Glomerular visceral epithelial cell (primary cell): Measurements from ENCODE around the gene CFDP1.

Experiments used
- DNase-seq: peaks from one replicate; pipeline ENCODE4 v3.0.0-alpha.2; 2016; ENCODE audit errors: extremely low spot score

Gene CFDP1

DNA sequence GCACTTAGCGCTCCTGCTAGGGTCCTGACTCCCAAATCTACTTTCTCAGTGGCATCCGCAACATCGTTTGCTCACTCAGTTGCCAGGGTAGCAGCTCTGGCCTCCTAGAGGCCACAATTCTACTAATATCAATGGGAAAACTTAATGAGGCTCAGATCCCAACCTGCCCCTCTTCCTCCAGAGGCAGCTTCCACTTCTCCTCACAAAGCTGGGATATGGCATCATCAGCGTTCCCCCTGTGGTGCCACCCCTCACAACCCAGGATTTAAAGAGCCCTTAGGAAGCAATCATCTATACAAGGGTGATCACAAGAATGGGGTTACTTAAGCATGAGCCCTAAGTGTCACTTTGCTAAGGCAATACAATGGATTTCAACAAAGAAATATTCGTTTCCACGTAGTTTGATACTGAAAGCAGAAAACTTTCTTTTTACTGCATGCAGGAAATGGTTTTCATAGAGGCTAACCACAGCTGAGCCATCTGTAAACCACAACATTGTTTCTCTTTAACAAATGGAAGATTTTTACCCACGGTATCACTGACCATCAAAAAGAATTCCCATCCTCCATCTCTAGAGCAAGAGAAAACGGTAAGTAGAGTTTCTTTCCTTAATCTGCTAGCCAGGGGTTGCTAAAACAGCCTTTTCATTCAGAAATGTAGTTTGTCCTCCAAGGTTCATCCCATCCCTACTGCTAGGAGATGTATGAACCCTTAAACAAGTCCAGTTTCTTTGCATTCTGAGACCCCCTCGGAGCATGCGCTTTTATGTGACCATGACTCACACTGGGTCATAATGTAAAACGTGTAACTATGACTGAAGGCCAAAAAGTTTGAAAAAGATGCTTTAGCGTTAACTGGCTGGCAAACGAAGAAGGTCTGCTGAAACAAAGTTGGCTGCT lies 113.5 kb downstream of the CFDP1 start:
- DNase-seq, result peak; percentile 80

DNA sequence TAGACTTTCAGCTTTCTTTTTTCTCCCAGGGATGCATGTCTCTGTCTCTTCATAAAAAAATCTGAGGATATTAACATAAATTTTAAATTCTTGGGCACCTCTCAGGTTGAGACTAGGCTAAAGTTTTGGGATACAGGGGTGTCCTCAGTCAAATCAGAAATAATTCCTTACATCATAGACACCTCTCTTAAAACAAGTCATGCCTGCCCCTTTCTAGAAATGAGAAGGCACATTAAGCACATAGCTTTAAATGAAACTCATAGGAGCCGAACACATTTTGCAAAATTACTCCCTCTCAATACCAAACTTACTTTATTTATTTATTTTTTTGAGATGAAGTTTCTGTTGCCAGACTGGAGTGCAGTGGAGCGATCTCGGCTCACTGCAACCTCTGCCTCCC lies 114.6 kb downstream of the CFDP1 start:
- no peak for DNase-seq

DNA sequence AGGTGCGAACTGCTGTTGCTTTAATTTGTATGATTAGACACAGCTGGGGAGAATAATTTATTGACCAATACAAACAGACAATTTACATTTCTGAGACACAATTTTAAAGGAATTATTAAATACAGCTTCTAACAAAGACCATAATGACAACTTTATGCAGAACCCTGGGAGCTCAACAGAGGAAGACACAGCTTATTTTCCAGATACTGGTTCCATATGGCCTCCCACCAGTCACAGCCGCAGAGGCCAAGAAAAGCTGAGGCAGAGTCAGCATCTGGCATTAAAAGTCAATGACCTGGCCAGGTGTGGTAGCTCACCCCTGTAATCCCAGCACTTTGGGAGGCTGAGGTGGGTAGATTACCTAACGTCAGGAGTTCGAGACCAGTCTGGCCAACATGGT lies 115.8 kb downstream of the CFDP1 start:
- no peak for DNase-seq

DNA sequence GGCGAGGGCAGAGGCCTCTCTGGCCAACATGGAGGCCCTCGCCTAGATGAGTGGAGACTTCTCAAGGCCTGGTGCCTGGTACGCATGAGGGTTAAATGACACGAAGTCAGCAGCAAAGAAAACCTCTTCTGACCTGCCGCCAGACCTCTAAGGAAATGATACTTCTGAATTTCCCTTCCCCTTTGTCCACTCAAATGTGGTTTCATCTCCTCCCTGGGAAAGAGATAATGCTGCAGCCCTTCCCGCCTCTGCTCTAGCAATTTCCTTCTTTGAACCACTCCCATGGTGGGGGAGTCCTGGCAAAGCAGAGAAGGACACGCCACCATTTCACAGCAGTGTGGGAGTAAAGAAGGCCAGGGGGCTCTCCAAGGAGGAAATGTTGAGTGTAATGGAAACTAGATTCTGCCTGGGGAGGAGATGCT lies 116.2 kb downstream of the CFDP1 start:
- DNase-seq, result no peak

DNA sequence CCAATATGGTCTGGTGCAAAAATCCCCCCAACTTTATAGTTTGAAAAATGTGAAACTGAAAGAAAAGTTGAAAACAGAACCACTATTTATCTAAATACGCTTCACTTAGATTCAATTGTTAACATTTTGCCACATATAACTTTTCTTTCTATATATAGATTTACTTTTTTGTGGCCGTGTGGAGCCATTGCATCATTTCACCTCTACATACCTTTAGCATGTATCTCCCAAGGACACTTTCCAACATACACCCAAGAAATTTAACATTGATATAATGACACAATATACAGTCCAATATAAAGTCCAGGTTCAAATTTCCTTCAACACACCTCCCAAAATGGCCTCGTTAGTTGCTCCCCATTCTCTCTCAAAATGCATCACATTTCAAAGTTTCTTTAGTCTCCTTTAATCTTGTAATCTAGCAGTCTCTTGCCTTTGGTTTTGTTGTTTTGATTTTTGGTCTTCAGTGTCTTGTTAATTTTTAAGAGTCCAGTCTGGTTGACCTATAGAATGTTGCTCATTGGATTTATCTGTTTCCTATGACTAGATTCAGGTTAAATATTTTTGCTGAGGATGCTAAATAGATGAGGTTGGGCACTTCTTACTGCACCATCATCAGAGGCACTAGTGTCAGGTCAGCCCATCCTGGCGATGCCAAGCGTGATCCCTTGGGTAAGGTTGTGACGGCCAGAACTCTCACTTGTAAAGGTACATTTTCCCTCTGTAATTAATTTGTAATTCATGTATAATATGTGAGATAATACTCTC lies 117.6 kb downstream of the CFDP1 start:
- no peak for DNase-seq

DNA sequence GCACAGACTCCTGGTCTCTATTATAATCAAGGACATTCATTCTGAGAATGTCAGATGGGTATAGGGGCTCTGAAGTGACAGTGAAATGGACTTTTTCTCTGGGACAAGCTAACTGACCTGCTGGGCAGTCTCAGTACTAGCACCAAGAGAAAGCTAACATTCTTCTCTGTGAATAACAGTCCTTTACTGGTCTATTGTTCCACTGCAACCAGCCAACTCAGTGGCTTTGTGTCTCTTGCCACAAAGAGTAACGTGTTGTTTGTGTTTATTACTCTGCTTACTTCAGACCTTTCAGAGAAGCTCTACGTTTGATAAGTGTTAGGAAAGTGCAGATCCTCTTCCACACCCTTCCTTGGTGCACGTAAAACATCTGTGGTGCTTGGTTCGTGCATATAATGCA lies 120.4 kb downstream of the CFDP1 start:
- no peak for DNase-seq

DNA sequence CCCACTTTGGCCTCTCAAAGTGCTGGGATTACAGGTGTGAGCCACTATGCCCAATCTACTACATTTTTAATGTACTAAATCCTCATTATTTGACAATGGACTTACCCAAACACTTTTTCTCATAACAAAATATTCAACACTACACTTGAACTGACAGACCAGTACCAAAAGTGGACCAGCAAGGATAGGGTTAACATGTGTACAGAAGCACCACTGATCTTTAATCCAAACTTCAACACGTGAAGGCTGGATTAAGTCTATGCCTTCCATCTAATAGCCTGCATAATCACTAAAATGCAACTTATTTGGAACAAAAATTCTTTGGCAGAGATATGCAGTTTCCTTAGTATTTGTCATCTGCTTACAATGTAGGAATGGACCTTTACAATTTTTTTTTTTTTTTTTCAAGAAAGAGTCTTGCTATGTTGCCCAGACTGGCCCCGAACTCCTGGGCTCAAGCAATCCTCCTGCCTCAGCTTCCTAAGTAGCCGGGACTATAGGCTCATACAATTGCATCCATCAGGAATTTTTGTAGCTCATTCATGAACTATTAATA lies 121.8 kb downstream of the CFDP1 start:
- no peak for DNase-seq

DNA sequence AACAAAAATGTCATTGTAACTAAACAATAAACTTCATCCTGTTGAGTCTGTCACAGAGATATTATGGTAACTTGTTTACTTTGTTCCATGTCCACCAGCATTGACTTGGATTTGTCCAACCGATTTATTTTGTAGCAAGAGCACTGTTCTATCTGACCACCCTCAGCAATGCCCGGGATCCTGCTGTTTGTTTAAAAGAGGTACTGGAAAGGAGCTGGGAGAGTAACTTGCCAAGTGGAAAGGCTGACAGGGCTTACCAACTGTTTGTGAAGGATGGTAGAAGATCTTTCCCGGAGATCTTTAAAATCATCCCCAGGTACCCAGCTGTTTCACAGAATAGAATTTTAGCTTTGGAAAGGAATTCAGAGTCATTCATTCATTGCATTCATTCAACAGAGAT lies 122.8 kb downstream of the CFDP1 start:
- DNase-seq, result no peak

DNA sequence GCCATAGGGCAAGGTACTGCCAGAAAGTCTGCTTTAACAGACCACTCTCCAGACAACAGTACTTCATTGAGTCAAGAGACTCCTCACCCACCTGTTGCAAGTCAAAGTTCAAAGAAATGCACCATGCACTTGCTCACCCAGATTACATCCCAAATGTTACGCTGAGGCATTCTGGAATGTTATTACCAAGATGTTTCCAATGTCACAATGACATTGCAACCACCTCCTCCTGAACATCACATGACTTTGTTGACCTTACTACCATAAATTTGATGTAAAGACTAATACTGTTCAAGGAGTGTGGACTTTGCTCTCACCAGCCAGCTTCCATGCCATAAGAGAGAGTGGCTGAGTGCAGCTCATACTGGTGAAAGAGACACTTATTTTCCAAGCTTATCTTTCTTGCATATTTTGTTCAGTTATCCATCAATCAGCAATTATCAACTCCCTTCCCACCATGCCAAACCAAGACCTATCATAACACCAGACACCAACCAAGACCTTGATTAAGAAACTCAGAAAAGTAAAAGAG lies 123.3 kb downstream of the CFDP1 start:
- no peak for DNase-seq

DNA sequence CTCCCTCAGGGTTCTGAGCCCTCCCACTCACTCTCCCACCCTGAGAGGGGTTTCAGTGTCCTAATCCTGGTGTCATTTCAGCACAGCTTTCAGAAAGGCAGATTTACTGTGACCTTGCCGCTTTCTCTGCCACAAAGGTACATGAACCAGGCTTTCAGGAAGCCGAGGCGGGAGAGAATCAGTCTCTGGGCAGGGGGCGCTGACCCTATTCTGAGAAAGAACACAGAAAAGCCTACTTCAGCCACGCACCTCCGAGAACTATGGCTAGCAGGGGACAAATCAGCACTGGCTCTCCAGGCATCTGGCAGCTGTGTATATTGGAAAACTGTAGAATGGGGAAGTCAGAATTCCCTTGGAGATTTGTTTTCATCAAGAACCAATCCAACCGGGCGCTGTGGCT lies 124.1 kb downstream of the CFDP1 start:
- DNase-seq, result no peak

DNA sequence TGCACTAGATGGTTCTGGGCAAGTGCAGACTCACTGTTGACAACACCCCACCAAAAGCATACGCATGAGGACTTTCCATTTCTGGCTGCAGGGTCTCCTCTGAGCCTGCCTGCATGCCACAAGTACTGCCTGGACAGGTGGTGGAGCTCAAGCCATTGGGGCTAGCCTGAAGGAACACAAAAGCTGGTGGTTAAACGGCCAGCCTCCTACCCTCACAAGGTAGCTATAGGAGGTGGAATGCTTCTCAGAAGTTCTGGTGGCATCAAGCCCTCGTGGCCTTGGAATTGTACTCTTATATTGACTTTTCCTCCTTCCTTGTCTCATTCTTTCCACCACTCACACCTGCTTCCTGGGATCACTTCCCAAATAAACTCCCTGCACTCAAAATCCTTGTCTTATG lies 125.3 kb downstream of the CFDP1 start:
- no peak for DNase-seq

DNA sequence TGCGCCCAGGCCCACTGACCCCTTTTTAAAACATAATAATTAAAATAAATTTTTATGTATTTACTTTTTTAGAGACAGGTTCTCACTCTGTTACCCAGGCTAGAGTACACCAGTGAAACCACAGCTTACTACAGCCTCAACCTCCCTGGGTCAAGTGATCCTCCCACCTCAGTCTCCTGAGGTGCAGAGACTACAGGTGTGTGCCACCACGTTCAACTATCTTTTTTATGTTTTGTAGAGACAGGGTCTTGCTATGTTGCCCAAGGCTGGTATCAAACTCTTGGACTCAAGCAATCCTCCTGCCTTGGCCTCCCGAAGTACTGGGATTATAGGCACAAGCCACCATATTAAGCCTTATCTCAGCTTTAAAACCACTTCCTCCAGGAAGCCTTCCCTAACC lies 125.8 kb downstream of the CFDP1 start:
- no peak for DNase-seq

DNA sequence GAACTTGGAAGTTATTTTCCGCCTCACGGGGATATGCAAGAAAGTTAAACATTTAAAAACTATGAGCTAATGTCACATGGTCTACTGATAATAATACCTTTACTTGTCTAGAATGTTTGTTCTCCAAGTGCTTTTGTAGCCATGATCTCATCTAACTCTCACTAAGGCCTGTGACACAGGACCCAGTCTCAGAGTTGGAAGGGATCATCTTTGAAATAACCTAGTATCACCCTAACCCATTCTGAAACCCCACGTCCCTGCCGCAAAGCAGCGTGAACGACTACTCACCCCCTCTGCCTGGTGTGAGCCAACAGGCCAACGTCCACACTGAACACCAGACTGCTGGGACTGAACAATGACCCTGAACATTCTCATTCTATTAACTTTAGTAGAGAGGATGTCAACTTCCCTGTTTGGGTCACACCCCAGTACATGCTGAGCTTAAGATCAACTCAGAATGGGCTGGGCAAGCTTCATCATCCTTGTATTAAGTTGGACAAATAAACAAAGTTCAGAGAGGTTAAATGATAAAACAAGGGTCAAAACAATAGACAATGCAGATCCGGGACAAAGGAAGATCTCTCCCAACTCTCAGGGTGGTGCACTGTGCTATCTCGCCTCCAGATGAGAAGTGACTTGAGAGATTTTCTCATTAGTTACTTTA lies 127.1 kb downstream of the CFDP1 start:
- peak; percentile 62 for DNase-seq

DNA sequence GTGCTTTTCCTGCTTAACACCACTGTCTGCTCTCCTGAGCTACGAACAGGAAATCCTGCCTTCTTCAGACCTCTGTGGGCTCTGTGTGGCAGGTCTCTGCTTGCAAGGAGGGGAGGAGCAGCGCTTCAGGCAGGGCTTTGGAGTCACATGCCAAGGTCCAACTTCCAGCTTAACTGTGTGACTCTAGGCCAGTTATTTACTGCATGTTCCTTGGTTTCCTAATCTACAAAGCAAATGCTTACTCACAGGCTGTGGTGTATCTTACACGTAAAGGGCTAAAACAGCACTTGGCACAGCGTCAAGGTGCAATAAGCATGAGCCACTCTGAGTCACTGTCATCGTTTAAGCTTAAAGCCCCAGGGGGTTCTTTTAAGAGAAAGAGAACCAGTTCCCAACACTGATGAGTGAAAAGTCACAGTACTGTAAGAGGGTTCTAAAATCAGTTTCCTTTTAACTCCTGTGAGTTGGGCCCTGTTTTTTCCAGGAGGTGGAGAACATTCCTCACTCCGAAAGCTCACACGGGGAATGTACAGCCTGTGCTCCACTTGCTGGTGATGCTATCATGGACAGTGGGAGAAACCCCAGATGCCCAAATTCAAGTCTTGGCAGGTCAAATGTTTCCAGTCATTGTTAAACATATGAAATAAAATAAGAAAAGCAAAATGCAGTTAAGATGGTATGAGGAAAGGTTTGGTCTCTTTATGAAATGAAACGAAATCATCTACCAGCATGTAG lies 127.8 kb downstream of the CFDP1 start:
- peak; percentile 99 for DNase-seq

DNA sequence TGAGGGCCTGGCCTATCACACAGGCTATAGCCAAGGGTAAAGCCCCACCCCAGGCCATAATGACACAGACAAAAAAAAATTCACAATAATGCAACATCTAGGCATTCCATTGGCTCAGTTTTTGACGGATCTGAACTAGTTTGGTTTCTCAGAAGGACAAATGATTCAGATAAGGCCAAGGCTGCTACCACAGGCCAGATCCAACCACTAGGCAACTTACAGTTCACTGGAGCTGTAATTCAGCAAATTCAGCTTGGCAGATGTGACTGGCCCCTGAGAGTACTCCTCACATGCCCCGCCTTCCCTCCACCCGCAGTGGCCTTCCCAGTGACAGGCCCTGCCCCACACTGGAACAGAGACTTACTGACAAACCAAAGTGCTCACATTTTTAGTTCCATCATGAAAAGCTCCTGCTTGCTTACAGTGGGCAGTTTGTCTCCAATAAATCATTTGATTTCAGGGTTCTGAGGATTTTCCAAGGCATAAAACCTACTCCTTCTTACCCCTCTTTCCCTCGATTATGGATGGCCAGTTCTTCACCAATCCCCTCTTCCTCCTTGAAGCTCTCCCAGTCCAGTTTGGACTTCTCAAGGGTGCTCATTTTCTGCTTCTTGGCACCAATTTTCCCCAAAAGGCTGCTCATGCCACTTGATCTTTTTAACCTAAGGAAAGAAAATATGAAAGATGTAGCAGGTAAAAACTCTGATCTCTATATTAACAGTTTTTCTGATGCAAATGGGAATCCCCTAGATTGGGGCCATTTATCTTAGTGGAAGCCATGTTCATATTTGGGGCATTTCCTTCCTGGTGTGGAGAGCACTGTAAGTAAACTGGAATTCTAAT lies 128.6 kb downstream of the CFDP1 start:
- DNase-seq, result peak; percentile 82

DNA sequence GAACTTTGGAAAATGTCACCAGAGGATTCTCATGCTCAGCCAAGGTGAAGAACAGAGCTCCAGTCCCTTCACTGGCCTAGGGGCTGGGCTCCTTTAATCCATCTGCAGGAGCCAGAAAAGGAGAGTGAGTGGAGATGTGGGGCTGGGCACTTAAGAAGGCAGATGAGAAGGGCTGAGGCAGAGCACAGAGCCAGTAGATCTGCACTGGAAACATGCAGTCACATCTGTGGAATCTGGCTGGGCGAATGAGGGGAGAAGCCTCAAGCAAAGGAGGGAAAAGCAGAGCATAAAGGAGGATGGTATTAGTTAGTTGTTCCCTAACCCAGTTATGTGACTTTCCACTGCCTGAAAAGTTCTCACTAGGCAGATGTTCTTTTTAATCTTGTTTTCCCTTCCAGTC lies 131.5 kb downstream of the CFDP1 start:
- DNase-seq, result no peak

DNA sequence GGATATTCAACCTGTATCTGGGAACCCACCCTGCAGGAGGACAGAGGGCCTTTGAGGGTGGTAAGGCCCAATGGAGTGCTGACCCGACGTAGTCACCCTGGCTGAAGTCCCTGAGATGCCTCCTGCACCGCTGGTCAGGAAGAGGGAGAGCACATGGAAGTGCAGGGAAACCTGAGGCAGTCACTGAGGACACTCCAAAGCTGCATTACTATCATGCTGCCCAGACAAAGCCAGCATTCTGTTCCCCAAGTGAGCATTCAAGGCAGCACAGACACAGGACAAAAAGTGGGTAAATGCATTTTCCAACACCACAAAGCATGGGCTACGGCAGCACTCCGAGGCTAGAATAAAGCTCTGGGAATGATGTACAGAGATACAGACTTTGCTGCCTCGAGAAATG lies 135.0 kb downstream of the CFDP1 start:
- DNase-seq, result no peak

DNA sequence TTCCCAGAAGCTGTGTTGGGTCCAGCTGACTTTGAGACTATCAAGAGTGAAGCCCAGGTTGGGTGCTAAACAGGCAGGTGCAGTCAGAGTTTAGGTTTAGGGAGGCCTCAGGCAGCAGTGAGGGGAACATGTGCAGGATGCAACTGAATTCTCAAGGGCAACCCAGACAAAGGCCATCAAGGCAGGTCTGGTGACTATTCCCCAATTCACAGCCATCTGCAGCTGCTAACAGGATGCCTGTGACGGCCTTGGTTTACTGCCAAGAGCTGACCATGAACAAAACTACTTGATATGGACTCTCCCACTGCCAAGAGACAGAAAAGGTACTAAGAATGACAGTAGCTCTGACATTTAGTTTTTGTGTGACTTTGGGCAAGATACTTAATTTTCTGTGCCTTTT lies 136.7 kb downstream of the CFDP1 start:
- no peak for DNase-seq

DNA sequence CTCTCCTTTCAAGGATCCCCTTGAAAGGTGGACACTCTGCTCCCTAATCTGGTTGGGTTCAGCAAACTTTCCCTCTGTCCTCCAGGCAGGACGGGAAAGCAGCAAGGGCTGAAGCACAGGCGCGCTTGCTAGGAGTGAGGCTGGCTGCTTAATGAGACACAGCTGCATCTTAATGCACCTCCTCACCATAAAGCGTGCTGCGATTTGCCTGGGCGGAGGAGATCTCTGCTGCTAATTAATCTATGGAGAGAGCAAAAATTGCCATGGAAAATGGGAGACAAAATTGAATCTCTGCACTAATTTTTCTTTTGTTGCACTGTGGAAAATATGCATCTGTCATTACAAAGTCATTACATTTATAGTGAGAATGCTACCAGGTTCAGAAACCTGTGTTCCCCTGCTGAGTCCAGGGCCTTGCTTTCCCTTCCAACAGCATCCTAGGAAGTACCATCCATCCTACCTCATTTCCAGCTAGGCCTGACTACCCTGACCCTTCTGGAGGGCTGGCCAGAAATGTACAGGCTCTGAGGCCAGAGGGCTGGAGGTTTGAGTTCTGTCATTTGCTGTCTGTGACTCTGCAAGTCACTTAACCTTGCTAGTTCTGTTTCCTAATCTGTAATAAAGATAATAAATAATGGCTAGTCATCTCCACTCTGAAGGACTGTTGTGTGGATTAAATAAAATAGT lies 138.4 kb downstream of the CFDP1 start:
- DNase-seq, result no peak

DNA sequence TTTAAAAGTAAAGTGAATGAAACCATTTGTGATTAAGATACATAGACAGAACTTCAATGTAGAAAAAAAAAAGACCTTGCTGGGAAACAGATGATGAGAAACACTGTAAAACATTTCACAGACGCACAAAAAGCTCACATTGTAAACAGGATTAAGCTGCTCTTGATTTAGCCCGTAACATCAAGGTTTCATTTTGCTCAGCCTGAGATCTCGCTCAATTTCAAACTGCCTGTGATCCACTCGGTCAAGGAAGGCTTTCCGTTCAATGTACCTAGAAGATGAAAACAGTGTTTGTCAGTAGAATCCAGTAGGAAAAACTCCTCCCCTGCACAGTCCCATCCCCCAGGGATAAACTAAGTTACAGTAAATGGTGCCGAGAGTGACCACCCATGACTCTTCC lies 139.5 kb downstream of the CFDP1 start:
- DNase-seq, result no peak
